Activated CD8-positive, alpha-beta memory T cell treated with anti-CD3 and anti-CD28 coated beads for 1 hour (primary cell): ENCODE results near the gene ACTG1.

Experiments
- DNase-seq, 2 donors: peaks; one replicate each; pipeline ENCODE4 v3.0.0-alpha.2; 2020; ENCODE audit warnings: low read depth in 1 of 2; ENCODE audit errors: extremely low read depth in 1 of 2

The ACTG1 gene

GRCh38 chr17:81545160-81545949, 32.8 kb upstream of the ACTG1 start:
- no peak for DNase-seq

- no peak for DNase-seq
These were observed 31.8 kb upstream of the ACTG1 start for GRCh38 chr17:81544281-81544974.

GRCh38 chr17:81543756-81544155, 31.2 kb upstream of the ACTG1 start:
- DNase-seq, result no peak

- DNase-seq, result no peak
These were observed 30.7 kb upstream of the ACTG1 start for GRCh38 chr17:81543339-81543675.

GRCh38 chr17:81542431-81543338, 30.1 kb upstream of the ACTG1 start:
- no peak for DNase-seq

- DNase-seq, result no peak
These were observed 28.5 kb upstream of the ACTG1 start for GRCh38 chr17:81541123-81541522.

GRCh38 chr17:81540676-81541027, 28.1 kb upstream of the ACTG1 start:
- no peak for DNase-seq

GRCh38 chr17:81539961-81540675, 27.5 kb upstream of the ACTG1 start:
- no peak for DNase-seq

GRCh38 chr17:81539571-81539900, 26.9 kb upstream of the ACTG1 start:
- DNase-seq, result no peak

- DNase-seq, result no peak
These were observed 26.3 kb upstream of the ACTG1 start for GRCh38 chr17:81538651-81539570.

- no peak for DNase-seq
These were observed 25.4 kb upstream of the ACTG1 start for GRCh38 chr17:81537856-81538555.

GRCh38 chr17:81537343-81537855, 24.8 kb upstream of the ACTG1 start:
- no peak for DNase-seq

GRCh38 chr17:81536299-81537290, 24.0 kb upstream of the ACTG1 start:
- no peak for DNase-seq

GRCh38 chr17:81535480-81536298, 23.1 kb upstream of the ACTG1 start:
- no peak for DNase-seq

GRCh38 chr17:81535007-81535328, 22.4 kb upstream of the ACTG1 start:
- no peak for DNase-seq

GRCh38 chr17:81534157-81535006, 21.8 kb upstream of the ACTG1 start:
- DNase-seq, result no peak
